ENCODE measurements around the gene CILP.

DNA sequence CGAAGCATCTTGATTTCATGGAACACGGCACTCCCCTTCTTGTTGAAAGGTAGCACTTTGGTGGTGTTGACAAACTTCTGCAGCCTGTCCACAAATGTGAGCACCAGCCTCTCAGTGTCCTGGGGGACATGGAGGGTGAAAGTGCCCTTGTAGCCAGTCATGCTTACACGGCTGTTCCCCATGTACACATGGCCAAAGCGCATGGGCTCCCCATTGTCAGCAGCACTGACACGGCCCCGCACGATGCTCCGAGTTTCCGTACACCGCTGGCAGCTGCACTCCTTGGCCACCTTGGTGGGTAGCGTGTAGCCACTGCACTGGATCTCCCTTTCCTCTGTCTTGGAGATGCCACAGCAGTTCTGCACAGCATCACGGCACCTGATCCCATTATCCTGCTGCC is 12.7 kb downstream of the CILP start:
- TF ChIP-seq ARNT (IDR thresholded peaks at IDR 0.05): no peak
- TF ChIP-seq PKNOX1 (IDR thresholded peaks at IDR 0.05): no peak

All from HEK293T (cell line).